OCI-LY7 (cell line): ENCODE measurements around the gene NAV2.

Source experiments
- EZH2phosphoT487 ChIP-seq: fragments of 200-600 bp; sonication (generic); IDR thresholded peaks from 2 replicates; pipeline ENCODE4 v1.6.1; 2018; ENCODE audit warnings: low read depth, borderline replicate concordance, mild to moderate bottlenecking, mixed run types, antibody characterized with exemption, low read length, moderate library complexity, mixed read lengths
- TF ChIP-seq, protein P1 (sequence below): fragments of 200-600 bp; sonication (generic); conservative IDR thresholded peaks from 2 replicates; pipeline ENCODE4 v1.5.1; 2014; ENCODE audit warnings: mild to moderate bottlenecking, antibody characterized with exemption, low read length, moderate library complexity, mixed read lengths

DNA sequence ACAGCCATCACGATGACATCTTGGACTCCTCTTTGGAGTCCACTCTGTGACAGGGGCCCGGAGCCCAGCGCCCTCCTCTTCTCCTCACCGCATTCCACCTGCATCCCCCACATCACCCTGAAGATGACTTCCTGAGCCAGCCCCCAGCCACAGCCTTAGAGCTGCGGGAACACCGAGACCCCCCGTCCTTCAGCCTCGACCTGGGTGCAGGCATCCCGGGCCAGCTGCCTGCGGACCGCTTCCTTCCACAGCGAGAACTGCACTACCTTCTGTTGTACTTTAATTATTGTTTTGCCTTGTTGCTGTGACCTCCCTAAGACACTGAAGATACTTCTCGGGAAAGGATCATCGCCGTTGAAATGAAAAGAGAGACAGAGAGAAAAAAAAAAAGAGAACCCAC lies 405.6 kb downstream of the NAV2 start:
- TF ChIP-seq, protein P1, sequence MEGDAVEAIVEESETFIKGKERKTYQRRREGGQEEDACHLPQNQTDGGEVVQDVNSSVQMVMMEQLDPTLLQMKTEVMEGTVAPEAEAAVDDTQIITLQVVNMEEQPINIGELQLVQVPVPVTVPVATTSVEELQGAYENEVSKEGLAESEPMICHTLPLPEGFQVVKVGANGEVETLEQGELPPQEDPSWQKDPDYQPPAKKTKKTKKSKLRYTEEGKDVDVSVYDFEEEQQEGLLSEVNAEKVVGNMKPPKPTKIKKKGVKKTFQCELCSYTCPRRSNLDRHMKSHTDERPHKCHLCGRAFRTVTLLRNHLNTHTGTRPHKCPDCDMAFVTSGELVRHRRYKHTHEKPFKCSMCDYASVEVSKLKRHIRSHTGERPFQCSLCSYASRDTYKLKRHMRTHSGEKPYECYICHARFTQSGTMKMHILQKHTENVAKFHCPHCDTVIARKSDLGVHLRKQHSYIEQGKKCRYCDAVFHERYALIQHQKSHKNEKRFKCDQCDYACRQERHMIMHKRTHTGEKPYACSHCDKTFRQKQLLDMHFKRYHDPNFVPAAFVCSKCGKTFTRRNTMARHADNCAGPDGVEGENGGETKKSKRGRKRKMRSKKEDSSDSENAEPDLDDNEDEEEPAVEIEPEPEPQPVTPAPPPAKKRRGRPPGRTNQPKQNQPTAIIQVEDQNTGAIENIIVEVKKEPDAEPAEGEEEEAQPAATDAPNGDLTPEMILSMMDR: no peak
- TF ChIP-seq EZH2phosphoT487: no peak
